ENCODE data around the gene LCT. TPM values are rescaled to one million over a fixed set of nuclear protein-coding genes. Genes with fewer than 3 reads are reported as not detected.

The LCT gene
- total RNA-seq, 1 experiment from 2014 or later, result 0.82 TPM

GRCh38 chr2:135785032-135785431, 52.0 kb downstream of the LCT start:
- Histone ChIP-seq H3K4me1 (no peaks in the 10 kb centered on the region), H3K9me3 (0 out of 2 replicates have a peak, but pooled peaks cover 3% of the 10 kb centered on the region), H3K27me3 (replicated peaks; ENCODE audit: control insufficient read depth, insufficient read depth, low read length) (no peaks in the 10 kb centered on the region), H3K36me3 (ENCODE audit: control insufficient read depth, insufficient read depth, low read length) (peaks cover 7% of the 10 kb centered on the region), H3K4me3 (ENCODE audit: low read depth, low read length) (no peak overlapping the region)
- no peak overlapping the region for H3K4me3 Mint-ChIP-seq (ENCODE audit: unreplicated experiment)
- peaks cover 8% of the 10 kb centered on the region for H3K9me3 Mint-ChIP-seq (ENCODE audit: unreplicated experiment)
- no TSS peak for BruUV-seq (replicated peaks)
- H3K4me1 Mint-ChIP-seq (ENCODE audit: low read depth, unreplicated experiment), result no peaks in the 10 kb centered on the region
- no peak overlapping the region for H3K27ac Mint-ChIP-seq (ENCODE audit: unreplicated experiment)
- TF ChIP-seq, protein P1, sequence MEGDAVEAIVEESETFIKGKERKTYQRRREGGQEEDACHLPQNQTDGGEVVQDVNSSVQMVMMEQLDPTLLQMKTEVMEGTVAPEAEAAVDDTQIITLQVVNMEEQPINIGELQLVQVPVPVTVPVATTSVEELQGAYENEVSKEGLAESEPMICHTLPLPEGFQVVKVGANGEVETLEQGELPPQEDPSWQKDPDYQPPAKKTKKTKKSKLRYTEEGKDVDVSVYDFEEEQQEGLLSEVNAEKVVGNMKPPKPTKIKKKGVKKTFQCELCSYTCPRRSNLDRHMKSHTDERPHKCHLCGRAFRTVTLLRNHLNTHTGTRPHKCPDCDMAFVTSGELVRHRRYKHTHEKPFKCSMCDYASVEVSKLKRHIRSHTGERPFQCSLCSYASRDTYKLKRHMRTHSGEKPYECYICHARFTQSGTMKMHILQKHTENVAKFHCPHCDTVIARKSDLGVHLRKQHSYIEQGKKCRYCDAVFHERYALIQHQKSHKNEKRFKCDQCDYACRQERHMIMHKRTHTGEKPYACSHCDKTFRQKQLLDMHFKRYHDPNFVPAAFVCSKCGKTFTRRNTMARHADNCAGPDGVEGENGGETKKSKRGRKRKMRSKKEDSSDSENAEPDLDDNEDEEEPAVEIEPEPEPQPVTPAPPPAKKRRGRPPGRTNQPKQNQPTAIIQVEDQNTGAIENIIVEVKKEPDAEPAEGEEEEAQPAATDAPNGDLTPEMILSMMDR (IDR thresholded peaks at IDR 0.05; ENCODE audit: insufficient read depth in 1 of 2, low read depth in 1 of 2, low read length in 1 of 2, severe bottlenecking in 1 of 2, unreplicated experiment in 1 of 2), result peak in 1 of 2 experiments; percentile 12
- ChIA-PET CTCF (interaction anchor here (0.6 kb wide), 1 partner anchor 55 kb away, joined by 3 read pairs; no protein-coding TSS in a partner anchor), POLR2A (no interaction called here)
- DNase-seq, result no peak
- peaks cover 77% of the 10 kb centered on the region for H3K36me3 Mint-ChIP-seq (ENCODE audit: insufficient read depth, unreplicated experiment)
- intact Hi-C loops (cut with micrococcal nuclease; ENCODE audit: unreplicated experiment), result no loop called here
- H3K27me3 Mint-ChIP-seq (ENCODE audit: insufficient read depth, unreplicated experiment), result no peaks in the 10 kb centered on the region

- peaks cover 7% of the 10 kb centered on the region for H3K36me3 ChIP-seq (ENCODE audit: control insufficient read depth, insufficient read depth, low read length)
- TF ChIP-seq, protein P1 (IDR thresholded peaks at IDR 0.05; ENCODE audit: insufficient read depth in 1 of 2, low read depth in 1 of 2, low read length in 1 of 2, severe bottlenecking in 1 of 2, unreplicated experiment in 1 of 2), result no peak
- Mint-ChIP-seq H3K27ac (ENCODE audit: unreplicated experiment) (no peak overlapping the region), H3K9me3 (ENCODE audit: unreplicated experiment) (peaks cover 8% of the 10 kb centered on the region), H3K4me3 (ENCODE audit: unreplicated experiment) (no peak overlapping the region), H3K27me3 (ENCODE audit: insufficient read depth, unreplicated experiment) (no peaks in the 10 kb centered on the region), H3K4me1 (ENCODE audit: low read depth, unreplicated experiment) (no peaks in the 10 kb centered on the region), H3K36me3 (ENCODE audit: insufficient read depth, unreplicated experiment) (peaks cover 84% of the 10 kb centered on the region)
- DNase-seq, result no peak
- no peaks in the 10 kb centered on the region for H3K27me3 ChIP-seq (replicated peaks; ENCODE audit: control insufficient read depth, insufficient read depth, low read length)
- H3K4me3 ChIP-seq (ENCODE audit: low read depth, low read length), result no peak overlapping the region
- H3K4me1 ChIP-seq, result no peaks in the 10 kb centered on the region
- no TSS peak for BruUV-seq (replicated peaks)
- H3K9me3 ChIP-seq, result 0 out of 2 replicates have a peak, but pooled peaks cover 3% of the 10 kb centered on the region
- ChIA-PET CTCF (no interaction called here), POLR2A (no interaction called here)
- intact Hi-C loops (cut with micrococcal nuclease; ENCODE audit: unreplicated experiment), result no loop called here
Measured at GRCh38 chr2:135783439-135783838, 53.5 kb downstream of the LCT start.

DNA sequence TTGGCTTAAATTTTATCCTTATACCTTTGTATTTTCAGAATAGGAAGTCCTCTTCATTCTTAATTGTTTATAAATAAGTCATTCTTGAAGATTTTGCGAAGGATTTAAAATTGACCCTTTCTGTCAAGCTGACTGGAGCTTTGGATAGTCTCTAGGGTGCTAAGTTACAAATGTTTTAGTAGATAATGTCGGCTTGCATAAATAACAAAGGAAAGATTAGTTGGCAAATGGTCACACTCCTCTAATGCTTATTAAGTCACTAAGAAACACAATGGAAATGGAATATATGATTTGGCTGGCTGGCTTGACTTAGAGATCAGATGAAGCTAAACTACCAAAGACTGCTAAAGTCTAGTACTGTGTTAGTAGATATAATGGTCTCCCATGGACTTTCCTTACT, 54.8 kb downstream of the LCT start:
- ChIA-PET POLR2A (no interaction called here), CTCF (no interaction called here)
- Mint-ChIP-seq H3K9me3 (ENCODE audit: unreplicated experiment) (peaks cover 8% of the 10 kb centered on the region), H3K36me3 (ENCODE audit: insufficient read depth, unreplicated experiment) (peaks cover 88% of the 10 kb centered on the region), H3K4me1 (ENCODE audit: low read depth, unreplicated experiment) (no peaks in the 10 kb centered on the region), H3K27me3 (ENCODE audit: insufficient read depth, unreplicated experiment) (no peaks in the 10 kb centered on the region), H3K4me3 (ENCODE audit: unreplicated experiment) (no peak overlapping the region), H3K27ac (ENCODE audit: unreplicated experiment) (no peak overlapping the region)
- Histone ChIP-seq H3K36me3 (ENCODE audit: control insufficient read depth, insufficient read depth, low read length) (peaks cover 7% of the 10 kb centered on the region), H3K4me3 (ENCODE audit: low read depth, low read length) (no peak overlapping the region), H3K9me3 (0 out of 2 replicates have a peak, but pooled peaks cover 3% of the 10 kb centered on the region), H3K27me3 (replicated peaks; ENCODE audit: control insufficient read depth, insufficient read depth, low read length) (no peaks in the 10 kb centered on the region), H3K4me1 (no peaks in the 10 kb centered on the region)
- TF ChIP-seq, protein P1 (IDR thresholded peaks at IDR 0.05; ENCODE audit: insufficient read depth in 1 of 2, low read depth in 1 of 2, low read length in 1 of 2, severe bottlenecking in 1 of 2, unreplicated experiment in 1 of 2), result no peak
- intact Hi-C loops (cut with micrococcal nuclease; ENCODE audit: unreplicated experiment), result no loop called here
- BruUV-seq (replicated peaks), result no TSS peak
- DNase-seq, result no peak
